Right renal cortex interstitium (tissue), 3 donors: ENCODE data around the gene TGFBR3. TPM values are rescaled to one million over a fixed set of nuclear protein-coding genes. Genes with fewer than 3 reads are reported as not detected.

Experiments
- DNase-seq, 3 donors: peaks; one replicate each; pipeline ENCODE4 v3.0.0-alpha.2; 2013; ENCODE audit warnings: low read depth in 3 of 3, low spot score in 2 of 3
- polyA plus RNA-seq, 3 donors: library from polyadenylated mRNA; unstranded; fragments of 120-200 nt; gene quantifications; one replicate each; pipeline ENCODE4 v1.2.1, GENCODE V29; 2013; ENCODE audit not compliant: insufficient read length in 3 of 3

The TGFBR3 gene
- polyA plus RNA-seq, 3 donors: 120 to 136 (median 132) TPM

GRCh38 chr1:91783423-91784170, 102.4 kb downstream of the TGFBR3 start:
- no peak for DNase-seq

GRCh38 chr1:91781901-91782622, 103.9 kb downstream of the TGFBR3 start:
- no peak for DNase-seq

- DNase-seq: no peak
Observed at GRCh38 chr1:91781371-91781825, 104.6 kb downstream of the TGFBR3 start.

- no peak for DNase-seq
Observed at GRCh38 chr1:91779548-91780021, 106.4 kb downstream of the TGFBR3 start.

GRCh38 chr1:91778964-91779363, 107.0 kb downstream of the TGFBR3 start:
- DNase-seq: no peak

GRCh38 chr1:91777630-91778300, 108.2 kb downstream of the TGFBR3 start:
- no peak for DNase-seq

- DNase-seq: no peak
Observed at GRCh38 chr1:91777196-91777595, 108.8 kb downstream of the TGFBR3 start.

- no peak for DNase-seq
Observed at GRCh38 chr1:91776068-91776794, 109.7 kb downstream of the TGFBR3 start.

- DNase-seq: no peak
Observed at GRCh38 chr1:91775227-91775626, 110.7 kb downstream of the TGFBR3 start.

GRCh38 chr1:91774520-91775203, 111.3 kb downstream of the TGFBR3 start:
- no peak for DNase-seq

GRCh38 chr1:91771717-91772116, 114.2 kb downstream of the TGFBR3 start:
- DNase-seq: no peak

- no peak for DNase-seq
Observed at GRCh38 chr1:91770667-91771268, 115.2 kb downstream of the TGFBR3 start.

GRCh38 chr1:91769742-91770141, 116.2 kb downstream of the TGFBR3 start:
- DNase-seq: no peak

GRCh38 chr1:91768786-91769725, 116.9 kb downstream of the TGFBR3 start:
- no peak for DNase-seq

- no peak for DNase-seq
Observed at GRCh38 chr1:91768120-91768519, 117.8 kb downstream of the TGFBR3 start.

GRCh38 chr1:91766883-91767282, 119.1 kb downstream of the TGFBR3 start:
- DNase-seq: no peak

- DNase-seq: no peak
Observed at GRCh38 chr1:91765880-91766443, 120.0 kb downstream of the TGFBR3 start.

- DNase-seq: no peak
Observed at GRCh38 chr1:91765293-91765692, 120.7 kb downstream of the TGFBR3 start.
